Type B pancreatic cell (in vitro differentiated cells): ENCODE data around the gene PER3. TPM values are rescaled to one million over a fixed set of nuclear protein-coding genes. Genes with fewer than 3 reads are reported as not detected.
A peak's percentile ranks its signal among the peaks of the same experiment; 100 is the strongest.

Source experiments
- DNase-seq: peaks from one replicate; pipeline ENCODE4 v3.0.0; 2021; ENCODE audit warnings: mixed read lengths; ENCODE audit not compliant: unreplicated experiment; ENCODE audit errors: extremely low spot score
- H3K27ac Mint-ChIP-seq: 2 replicates; pipeline ENCODE4 v1.8.0; 2021; ENCODE audit warnings: mild to moderate bottlenecking, mixed read lengths
- H3K27me3 Mint-ChIP-seq: 2 replicates; pipeline ENCODE4 v1.8.0; 2021; ENCODE audit warnings: mixed read lengths
- H3K36me3 Mint-ChIP-seq: 2 replicates; pipeline ENCODE4 v1.8.0; 2021; ENCODE audit warnings: mixed read lengths
- H3K4me1 Mint-ChIP-seq: one replicate; pipeline ENCODE4 v1.8.0; 2021; ENCODE audit warnings: mixed read lengths; ENCODE audit not compliant: unreplicated experiment
- H3K4me3 Mint-ChIP-seq: 2 replicates; pipeline ENCODE4 v1.8.0; 2021; ENCODE audit warnings: mild to moderate bottlenecking, mixed read lengths
- H3K9me3 Mint-ChIP-seq: 2 replicates; pipeline ENCODE4 v1.8.0; 2021; ENCODE audit warnings: mixed read lengths
- total RNA-seq: library from RNA; stranded (reverse); gene quantifications from 2 replicates; pipeline ENCODE4 v1.2.1, GENCODE V29; 2021; ENCODE audit warnings: low replicate concordance
- TF ChIP-seq, protein P1 (sequence below): fragments of 200-600 bp; sonication (generic); conservative IDR thresholded peaks from 2 replicates; pipeline ENCODE4 v1.5.0; 2021; ENCODE audit warnings: antibody characterized with exemption, mild to moderate bottlenecking

PER3 gene
- total RNA-seq, 1 donor from 2014 or later = 7.1 TPM

DNA sequence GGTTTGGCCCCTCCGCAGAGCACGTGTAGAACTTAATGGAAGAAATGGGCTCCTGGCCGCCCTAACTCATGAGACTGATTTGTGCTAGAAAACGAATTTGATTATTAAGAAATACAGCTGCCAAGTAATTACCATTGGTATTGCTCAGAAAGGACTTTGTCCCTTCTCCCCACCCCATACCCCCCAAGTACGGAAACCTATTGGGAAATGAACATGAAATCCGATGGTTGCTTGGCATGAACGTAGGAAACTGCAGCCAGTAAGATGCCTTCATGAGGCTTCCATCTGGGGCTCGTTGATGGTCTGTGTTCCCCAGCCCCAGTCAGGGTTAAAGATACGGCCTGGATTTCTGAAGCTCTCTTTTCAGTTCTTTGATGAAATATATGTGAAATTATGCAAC lies 21.4 kb downstream of the PER3 start:
- Mint-ChIP-seq H3K4me1 (no peaks in the 10 kb centered on the region), H3K27me3 (no peaks in the 10 kb centered on the region), H3K9me3 (no peaks in the 10 kb centered on the region), H3K36me3 (peaks cover 4% of the 10 kb centered on the region), H3K4me3 (no peak overlapping the region), H3K27ac (no peak overlapping the region)
- TF ChIP-seq, protein P1, sequence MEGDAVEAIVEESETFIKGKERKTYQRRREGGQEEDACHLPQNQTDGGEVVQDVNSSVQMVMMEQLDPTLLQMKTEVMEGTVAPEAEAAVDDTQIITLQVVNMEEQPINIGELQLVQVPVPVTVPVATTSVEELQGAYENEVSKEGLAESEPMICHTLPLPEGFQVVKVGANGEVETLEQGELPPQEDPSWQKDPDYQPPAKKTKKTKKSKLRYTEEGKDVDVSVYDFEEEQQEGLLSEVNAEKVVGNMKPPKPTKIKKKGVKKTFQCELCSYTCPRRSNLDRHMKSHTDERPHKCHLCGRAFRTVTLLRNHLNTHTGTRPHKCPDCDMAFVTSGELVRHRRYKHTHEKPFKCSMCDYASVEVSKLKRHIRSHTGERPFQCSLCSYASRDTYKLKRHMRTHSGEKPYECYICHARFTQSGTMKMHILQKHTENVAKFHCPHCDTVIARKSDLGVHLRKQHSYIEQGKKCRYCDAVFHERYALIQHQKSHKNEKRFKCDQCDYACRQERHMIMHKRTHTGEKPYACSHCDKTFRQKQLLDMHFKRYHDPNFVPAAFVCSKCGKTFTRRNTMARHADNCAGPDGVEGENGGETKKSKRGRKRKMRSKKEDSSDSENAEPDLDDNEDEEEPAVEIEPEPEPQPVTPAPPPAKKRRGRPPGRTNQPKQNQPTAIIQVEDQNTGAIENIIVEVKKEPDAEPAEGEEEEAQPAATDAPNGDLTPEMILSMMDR = no peak
- DNase-seq = no peak

GRCh38 chr1:7808253-7808844 lies 24.3 kb downstream of the PER3 start:
- Mint-ChIP-seq H3K27me3 (no peaks in the 10 kb centered on the region), H3K27ac (no peak overlapping the region), H3K9me3 (no peaks in the 10 kb centered on the region), H3K4me1 (no peaks in the 10 kb centered on the region), H3K4me3 (no peak overlapping the region), H3K36me3 (peaks cover 18% of the 10 kb centered on the region)
- TF ChIP-seq, protein P1 = peak; percentile 78
- no peak for DNase-seq

- no peaks in the 10 kb centered on the region for H3K4me1 Mint-ChIP-seq
- no peaks in the 10 kb centered on the region for H3K27me3 Mint-ChIP-seq
- H3K4me3 Mint-ChIP-seq = no peak overlapping the region
- peaks cover 28% of the 10 kb centered on the region for H3K36me3 Mint-ChIP-seq
- no peak overlapping the region for H3K27ac Mint-ChIP-seq
- H3K9me3 Mint-ChIP-seq = peaks cover 8% of the 10 kb centered on the region
- no peak for DNase-seq
- TF ChIP-seq, protein P1 = no peak
These were observed 25.7 kb downstream of the PER3 start for GRCh38 chr1:7809742-7810141.

DNA sequence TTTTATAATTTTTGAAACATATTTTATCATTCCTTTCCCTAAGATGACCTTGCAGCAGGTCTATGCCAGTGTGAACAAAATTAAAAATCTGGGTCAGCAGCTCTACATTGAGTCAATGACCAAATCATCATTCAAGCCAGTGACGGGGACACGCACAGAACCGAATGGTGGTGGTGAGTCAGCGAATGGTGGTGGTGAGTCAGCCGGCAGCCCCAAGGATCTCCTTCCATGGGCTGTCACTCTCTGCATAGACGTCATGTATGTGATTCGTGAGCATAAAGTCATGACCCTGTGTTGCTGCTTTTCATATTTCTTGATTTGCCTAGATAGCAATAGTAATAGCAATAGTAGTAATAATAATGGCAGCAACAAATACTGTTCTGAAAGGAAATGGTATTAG lies 26.3 kb downstream of the PER3 start:
- H3K36me3 Mint-ChIP-seq = peaks cover 29% of the 10 kb centered on the region
- H3K9me3 Mint-ChIP-seq = peaks cover 8% of the 10 kb centered on the region
- no peaks in the 10 kb centered on the region for H3K4me1 Mint-ChIP-seq
- H3K27ac Mint-ChIP-seq = no peak overlapping the region
- TF ChIP-seq, protein P1 = no peak
- no peaks in the 10 kb centered on the region for H3K27me3 Mint-ChIP-seq
- no peak for DNase-seq
- no peak overlapping the region for H3K4me3 Mint-ChIP-seq

GRCh38 chr1:7811476-7811875 lies 27.4 kb downstream of the PER3 start:
- Mint-ChIP-seq H3K4me3 (no peak overlapping the region), H3K27ac (no peak overlapping the region), H3K9me3 (peaks cover 8% of the 10 kb centered on the region), H3K36me3 (peaks cover 29% of the 10 kb centered on the region), H3K27me3 (no peaks in the 10 kb centered on the region), H3K4me1 (no peaks in the 10 kb centered on the region)
- TF ChIP-seq, protein P1 = no peak
- no peak for DNase-seq
